Measurements from ENCODE around the gene UNC13A. TPM values are rescaled to one million over a fixed set of nuclear protein-coding genes. Genes with fewer than 3 reads are reported as not detected.

UNC13A gene
- polyA plus RNA-seq, 1 donor: 0.33 TPM

GRCh38 chr19:17706750-17707181, 18.6 kb upstream of the UNC13A start:
- DNase-seq: no peak

- DNase-seq: no peak
These were observed 15.8 kb upstream of the UNC13A start for GRCh38 chr19:17703824-17704463.

- DNase-seq: no peak
These were observed 7.0 kb upstream of the UNC13A start for GRCh38 chr19:17695198-17695597.

- DNase-seq: no peak
These were observed 4.4 kb upstream of the UNC13A start for GRCh38 chr19:17692566-17692965.

- no peak for DNase-seq
These were observed 870 bp upstream of the UNC13A start for GRCh38 chr19:17688853-17689595.

- DNase-seq: no peak
These were observed 855 bp downstream of the UNC13A start for GRCh38 chr19:17687141-17687856.

- DNase-seq: no peak
These were observed 1.5 kb downstream of the UNC13A start for GRCh38 chr19:17686592-17687024.

- DNase-seq: no peak
These were observed 2.1 kb downstream of the UNC13A start for GRCh38 chr19:17686023-17686521.

- DNase-seq: no peak
These were observed 2.6 kb downstream of the UNC13A start for GRCh38 chr19:17685451-17686022.

GRCh38 chr19:17684256-17684655, 3.9 kb downstream of the UNC13A start:
- no peak for DNase-seq

GRCh38 chr19:17683078-17683477, 5.1 kb downstream of the UNC13A start:
- no peak for DNase-seq

GRCh38 chr19:17682273-17682672, 5.9 kb downstream of the UNC13A start:
- DNase-seq: no peak

- peak; percentile 36 for DNase-seq
These were observed 6.5 kb downstream of the UNC13A start for GRCh38 chr19:17681505-17682125.

GRCh38 chr19:17680230-17680722, 7.9 kb downstream of the UNC13A start:
- DNase-seq: no peak

- DNase-seq: no peak
These were observed 8.5 kb downstream of the UNC13A start for GRCh38 chr19:17679526-17680229.

- DNase-seq: no peak
These were observed 9.3 kb downstream of the UNC13A start for GRCh38 chr19:17678836-17679235.

GRCh38 chr19:17677002-17677401, 11.2 kb downstream of the UNC13A start:
- no peak for DNase-seq

GRCh38 chr19:17676295-17676694, 11.9 kb downstream of the UNC13A start:
- DNase-seq: no peak

- DNase-seq: no peak
These were observed 14.0 kb downstream of the UNC13A start for GRCh38 chr19:17673937-17674799.

GRCh38 chr19:17671906-17672305, 16.2 kb downstream of the UNC13A start:
- DNase-seq: no peak

Data from left kidney (tissue), 2 donors.